AG04450 (cell line): ENCODE data around the gene FGF1. TPM values are rescaled to one million over a fixed set of nuclear protein-coding genes. Genes with fewer than 3 reads are reported as not detected.
A peak's percentile ranks its signal among the peaks of the same experiment; 100 is the strongest.

Source experiments
- CTCF ChIA-PET: fragments of 300-600, 350-600 bp; formaldehyde crosslinking; extraction: SDS; loops from one replicate; lab custom pipeline; 2022; ENCODE audit warnings: antibody characterized with exemption, inconsistent platforms; lab: Charles Lee
- POLR2A ChIA-PET: fragments of 350-600 bp; formaldehyde crosslinking; extraction: SDS; loops from one replicate; lab custom pipeline; 2021; ENCODE audit warnings: antibody characterized with exemption, inconsistent platforms; lab: Yijun Ruan, JAX
- DNase-seq: peaks from one replicate; pipeline ENCODE4 v3.0.0-alpha.2; 2011; ENCODE audit warnings: low read depth, low spot score
- H3K27ac ChIP-seq: one replicate; pipeline ENCODE4 v1.5.1; 2012; ENCODE audit warnings: low read depth, low read length, control low read depth
- H3K27me3 ChIP-seq: one replicate; pipeline ENCODE4 v1.6.0; 2012; ENCODE audit warnings: low read length; ENCODE audit not compliant: control insufficient read depth, insufficient read depth
- H3K4me3 ChIP-seq: 2 replicates; pipeline ENCODE4 v1.5.1; 2011; ENCODE audit warnings: mild to moderate bottlenecking, low read depth, low read length, control low read depth
- H3K9me3 ChIP-seq: 2 replicates; pipeline ENCODE4 v1.5.1; 2012; ENCODE audit warnings: low read length; ENCODE audit not compliant: control insufficient read depth, insufficient read depth
- polyA plus RNA-seq: library from polyadenylated mRNA; depleted of rRNA; stranded (reverse); fragments of >200 nt; gene quantifications from 2 replicates; pipeline ENCODE4 v1.2.3, GENCODE V29; 2011
- TF ChIP-seq, protein P1 (sequence below): IDR thresholded peaks from 2 replicates; pipeline ENCODE4 v1.5.1; 2011; ENCODE audit warnings: low read depth, low read length, control low read depth, inconsistent platforms

The FGF1 gene
- polyA plus RNA-seq, 1 experiment: 5.9 TPM

DNA sequence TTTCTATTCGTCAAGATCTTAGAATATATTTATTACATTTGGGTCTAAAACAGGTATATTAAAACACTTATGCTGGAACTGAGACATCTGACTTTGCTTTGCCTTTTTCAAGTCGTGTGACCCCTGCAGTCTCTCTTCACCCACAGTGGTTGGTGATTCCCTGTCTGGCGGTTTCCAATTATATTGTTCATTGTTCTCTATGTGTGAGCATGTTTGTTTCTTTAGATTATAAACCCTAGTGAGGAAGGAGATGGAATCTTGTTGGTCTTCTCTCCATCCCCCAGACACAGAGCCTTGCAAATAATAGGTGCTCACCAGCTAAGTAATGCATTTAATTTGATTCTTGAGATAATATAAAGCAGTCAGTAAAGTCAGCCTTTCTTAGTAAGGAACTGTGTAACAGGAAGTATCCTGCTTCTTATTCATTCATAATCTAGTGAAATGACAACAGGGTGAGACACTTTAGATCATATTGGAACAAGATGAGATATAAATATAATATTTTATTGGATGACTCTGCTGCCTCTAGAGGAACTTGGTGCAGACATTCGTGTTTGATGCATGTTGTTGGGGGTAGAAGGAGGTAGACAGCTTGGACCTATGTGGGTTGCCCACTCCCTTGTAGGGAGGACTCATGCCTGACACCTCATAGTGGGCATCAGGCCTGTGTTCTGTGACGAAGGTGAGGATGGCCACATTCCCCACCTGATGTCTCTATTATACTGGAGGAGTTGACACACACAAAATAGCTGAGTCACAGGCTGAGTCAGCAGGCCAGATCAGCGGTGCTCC is 88.1 kb downstream of the FGF1 start:
- POLR2A ChIA-PET: no interaction called here
- Histone ChIP-seq H3K9me3 (no peaks in the 10 kb centered on the region), H3K27ac (peak overlapping the region; percentile 59), H3K4me3 (no peak overlapping the region), H3K27me3 (no peaks in the 10 kb centered on the region)
- CTCF ChIA-PET: interaction anchor here (0.9 to 1.9 kb wide), 4 partner anchors 10 to 446 kb away, joined by 3 to 7 read pairs (median 5); no protein-coding TSS in a partner anchor
- TF ChIP-seq, protein P1, sequence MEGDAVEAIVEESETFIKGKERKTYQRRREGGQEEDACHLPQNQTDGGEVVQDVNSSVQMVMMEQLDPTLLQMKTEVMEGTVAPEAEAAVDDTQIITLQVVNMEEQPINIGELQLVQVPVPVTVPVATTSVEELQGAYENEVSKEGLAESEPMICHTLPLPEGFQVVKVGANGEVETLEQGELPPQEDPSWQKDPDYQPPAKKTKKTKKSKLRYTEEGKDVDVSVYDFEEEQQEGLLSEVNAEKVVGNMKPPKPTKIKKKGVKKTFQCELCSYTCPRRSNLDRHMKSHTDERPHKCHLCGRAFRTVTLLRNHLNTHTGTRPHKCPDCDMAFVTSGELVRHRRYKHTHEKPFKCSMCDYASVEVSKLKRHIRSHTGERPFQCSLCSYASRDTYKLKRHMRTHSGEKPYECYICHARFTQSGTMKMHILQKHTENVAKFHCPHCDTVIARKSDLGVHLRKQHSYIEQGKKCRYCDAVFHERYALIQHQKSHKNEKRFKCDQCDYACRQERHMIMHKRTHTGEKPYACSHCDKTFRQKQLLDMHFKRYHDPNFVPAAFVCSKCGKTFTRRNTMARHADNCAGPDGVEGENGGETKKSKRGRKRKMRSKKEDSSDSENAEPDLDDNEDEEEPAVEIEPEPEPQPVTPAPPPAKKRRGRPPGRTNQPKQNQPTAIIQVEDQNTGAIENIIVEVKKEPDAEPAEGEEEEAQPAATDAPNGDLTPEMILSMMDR: peak; percentile 27
- peak; percentile 49 for DNase-seq

DNA sequence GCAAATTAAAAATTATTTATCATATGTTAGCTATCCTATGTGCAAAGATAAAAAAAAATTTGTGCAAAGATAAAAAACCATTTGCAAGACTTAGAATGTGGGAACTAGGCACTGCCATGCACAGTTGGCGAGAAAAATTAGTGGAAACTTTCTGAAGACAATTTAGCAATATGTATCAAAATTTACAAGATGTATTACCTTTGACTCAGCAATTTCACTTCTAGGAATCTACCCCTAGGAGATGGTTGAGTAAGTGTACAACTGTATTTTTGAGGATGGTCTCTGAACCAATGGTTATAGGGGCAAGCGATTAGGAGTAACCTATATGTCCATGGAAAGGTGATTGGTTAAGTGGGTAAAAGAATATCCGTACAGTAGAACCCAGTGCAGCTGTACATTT is 88.9 kb downstream of the FGF1 start:
- ChIA-PET POLR2A (no interaction called here), CTCF (interaction anchor here (0.6 to 1.9 kb wide), 5 partner anchors 10 to 445 kb away, joined by 3 to 8 read pairs (median 4); no protein-coding TSS in a partner anchor)

DNA sequence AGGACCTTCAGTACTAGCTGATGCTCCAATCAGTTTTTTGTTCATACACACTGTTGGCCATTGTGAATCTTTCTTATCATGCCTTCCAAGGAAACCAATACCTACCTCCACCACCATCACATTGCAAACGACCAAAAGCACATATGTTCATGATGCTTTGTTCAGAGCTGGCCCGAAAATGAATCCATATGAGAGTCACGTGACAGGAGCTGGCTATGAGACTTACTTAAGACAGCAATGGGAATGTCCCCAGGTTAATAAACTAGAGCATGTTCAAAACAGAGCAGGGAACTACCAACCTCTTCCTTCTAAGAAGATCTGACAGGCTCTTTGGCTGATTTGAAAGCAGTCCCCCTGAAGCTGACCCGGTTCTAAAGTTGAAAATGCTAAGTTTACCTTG is 93.5 kb downstream of the FGF1 start:
- CTCF ChIA-PET: interaction anchor here (0.6 to 1.7 kb wide), 3 partner anchors 20 to 591 kb away, joined by 3 to 7 read pairs (median 6); no protein-coding TSS in a partner anchor

More for the DNA sequence above, 88.9 kb downstream of the FGF1 start:
- DNase-seq: no peak
- no peak overlapping the region for H3K4me3 ChIP-seq
- no peaks in the 10 kb centered on the region for H3K27me3 ChIP-seq
- TF ChIP-seq, protein P1: no peak
- H3K9me3 ChIP-seq: no peaks in the 10 kb centered on the region
- H3K27ac ChIP-seq: no peak overlapping the region

DNA sequence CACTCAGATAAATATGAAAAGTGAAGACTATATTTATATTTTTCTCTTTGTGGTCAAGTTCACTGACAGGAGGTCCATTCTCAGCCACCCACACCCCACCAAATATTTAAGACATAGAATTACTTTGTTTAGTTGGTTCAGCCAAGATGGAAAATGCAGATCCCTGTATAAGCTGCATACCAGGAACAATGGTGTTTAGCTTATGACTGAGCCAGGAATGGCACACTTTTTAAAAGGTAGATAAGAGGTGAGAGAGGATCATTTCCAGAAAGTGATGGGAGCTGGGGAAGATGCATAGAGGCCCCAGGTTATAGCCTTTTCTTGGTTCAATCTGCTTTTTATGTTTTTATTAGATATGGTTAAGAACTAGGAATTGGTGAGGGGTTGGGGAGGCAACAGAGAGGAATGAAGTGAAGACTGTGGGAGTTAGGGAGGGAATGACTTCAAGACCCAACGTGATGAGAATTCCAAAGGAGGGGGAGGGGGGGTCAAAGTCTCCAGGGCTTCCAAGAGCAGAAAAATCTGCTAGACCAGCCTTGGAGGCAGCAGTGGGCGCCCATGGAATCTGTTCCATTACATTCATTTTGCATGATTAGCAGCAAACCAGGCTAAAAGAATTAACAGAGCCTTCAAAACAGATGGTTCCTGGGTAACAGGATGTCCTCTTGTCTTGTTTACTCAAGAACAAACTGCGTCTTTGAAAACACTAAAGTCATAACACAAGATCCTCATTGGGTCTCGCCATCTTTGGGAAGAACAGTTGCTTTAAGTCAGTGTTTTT is 95.2 kb downstream of the FGF1 start:
- TF ChIP-seq, protein P1: no peak
- H3K27me3 ChIP-seq: no peaks in the 10 kb centered on the region
- ChIA-PET CTCF (interaction anchor here (0.7 to 1.9 kb wide), 3 partner anchors 8 to 438 kb away, joined by 4 to 6 read pairs (median 4); no protein-coding TSS in a partner anchor), POLR2A (no interaction called here)
- no peak for DNase-seq
- no peak overlapping the region for H3K4me3 ChIP-seq
- no peaks in the 10 kb centered on the region for H3K9me3 ChIP-seq
- H3K27ac ChIP-seq: no peak overlapping the region

More for the DNA sequence above, 93.5 kb downstream of the FGF1 start:
- TF ChIP-seq, protein P1: no peak
- no peaks in the 10 kb centered on the region for H3K9me3 ChIP-seq
- no peak overlapping the region for H3K27ac ChIP-seq
- POLR2A ChIA-PET: no interaction called here
- H3K4me3 ChIP-seq: no peak overlapping the region
- H3K27me3 ChIP-seq: no peaks in the 10 kb centered on the region
- DNase-seq: no peak
